ENCODE results near the gene KLK15.
"Not testable (repeated sequence)": the region's sequence is repeated elsewhere in the genome, so short reads cannot be mapped to it uniquely, and the experiment has no call there.

Gene KLK15

GRCh38 chr19:50819636-50820035, 13.7 kb downstream of the KLK15 start:
- no peak for DNase-seq

- DNase-seq = no peak
Observed at GRCh38 chr19:50818859-50819472, 14.4 kb downstream of the KLK15 start.

GRCh38 chr19:50817941-50818858, 15.2 kb downstream of the KLK15 start:
- peak; percentile 54 for DNase-seq

GRCh38 chr19:50815439-50815838, 17.9 kb downstream of the KLK15 start:
- DNase-seq = no peak

- DNase-seq = no peak
Observed at GRCh38 chr19:50814883-50815282, 18.5 kb downstream of the KLK15 start.

GRCh38 chr19:50812474-50812873, 20.9 kb downstream of the KLK15 start:
- no peak for DNase-seq

- not testable (repeated sequence) for DNase-seq
Observed at GRCh38 chr19:50811622-50812238, 21.6 kb downstream of the KLK15 start.

GRCh38 chr19:50808856-50809255, 24.5 kb downstream of the KLK15 start:
- no peak for DNase-seq

GRCh38 chr19:50804420-50805272, 28.7 kb downstream of the KLK15 start:
- peak; percentile 99 for DNase-seq

GRCh38 chr19:50803633-50804419, 29.5 kb downstream of the KLK15 start:
- peak; percentile 5 for DNase-seq

- no peak for DNase-seq
Observed at GRCh38 chr19:50801107-50801506, 32.3 kb downstream of the KLK15 start.

- DNase-seq = no peak
Observed at GRCh38 chr19:50799547-50799851, 33.9 kb downstream of the KLK15 start.

GRCh38 chr19:50798659-50799546, 34.5 kb downstream of the KLK15 start:
- no peak for DNase-seq

GRCh38 chr19:50797781-50798658, 35.4 kb downstream of the KLK15 start:
- no peak for DNase-seq

GRCh38 chr19:50797429-50797780, 36.0 kb downstream of the KLK15 start:
- no peak for DNase-seq

GRCh38 chr19:50796634-50797428, 36.5 kb downstream of the KLK15 start:
- DNase-seq = no peak

GRCh38 chr19:50796128-50796633, 37.2 kb downstream of the KLK15 start:
- DNase-seq = no peak

- no peak for DNase-seq
Observed at GRCh38 chr19:50795664-50796073, 37.7 kb downstream of the KLK15 start.

Measured in inflammatory macrophage treated with lipopolysaccharide for 4 hours (primary cell).